Activated naive CD8-positive, alpha-beta T cell (primary cell): Measurements from ENCODE around the gene ZNF630.
"Not testable (repeated sequence)": the region's sequence is repeated elsewhere in the genome, so short reads cannot be mapped to it uniquely, and the experiment has no call there.

Experiments
- H3K27ac Mint-ChIP-seq: one replicate; pipeline ENCODE4 v1.8.0; 2021; ENCODE audit warnings: mixed read lengths
- H3K27me3 Mint-ChIP-seq: one replicate; pipeline ENCODE4 v1.8.0; 2021; ENCODE audit warnings: mixed read lengths
- H3K36me3 Mint-ChIP-seq: one replicate; pipeline ENCODE4 v1.8.0; 2021; ENCODE audit warnings: mixed read lengths
- H3K4me1 Mint-ChIP-seq: one replicate; pipeline ENCODE4 v1.8.0; 2021; ENCODE audit warnings: low read depth, mixed read lengths
- H3K4me3 Mint-ChIP-seq: one replicate; pipeline ENCODE4 v1.8.0; 2021; ENCODE audit warnings: mild to moderate bottlenecking, mixed read lengths
- H3K9me3 Mint-ChIP-seq: one replicate; pipeline ENCODE4 v1.8.0; 2021; ENCODE audit warnings: low read depth, mixed read lengths

ZNF630 gene

DNA sequence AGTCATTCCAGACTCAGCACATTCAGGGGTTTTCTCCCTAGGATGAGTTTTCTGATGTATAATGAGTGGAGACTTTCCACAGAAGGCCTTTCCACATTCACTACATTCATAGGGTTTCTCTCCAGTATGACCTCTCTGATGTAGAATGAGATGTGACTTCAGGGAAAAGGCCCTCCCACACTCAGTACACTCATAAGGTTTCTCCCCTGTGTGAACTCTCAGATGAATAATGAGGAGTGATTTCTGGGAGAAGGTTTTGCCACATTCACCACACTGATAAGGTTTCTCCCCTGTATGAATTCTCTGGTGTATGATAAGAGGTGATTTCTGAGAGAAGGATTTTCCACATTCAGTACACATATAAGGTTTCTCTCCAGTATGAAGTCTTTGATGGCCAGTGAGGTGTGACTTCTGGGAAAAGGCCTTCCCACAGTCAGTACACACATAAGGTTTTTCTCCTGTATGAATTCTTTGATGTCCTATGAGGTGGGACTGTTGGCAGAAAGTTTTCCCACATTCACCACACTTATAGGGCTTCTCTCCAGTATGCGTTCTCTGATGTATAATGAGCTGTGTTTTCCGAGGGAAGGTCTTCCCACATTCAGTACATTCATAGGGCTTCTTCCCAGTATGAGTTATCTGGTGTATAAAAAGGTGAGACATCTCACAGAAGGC is 12.7 kb downstream of the ZNF630 start:
- Mint-ChIP-seq H3K4me1 (no peaks in the 10 kb centered on the region), H3K27ac (no peak overlapping the region), H3K27me3 (no peaks in the 10 kb centered on the region), H3K36me3 (peaks cover 31% of the 10 kb centered on the region), H3K4me3 (no peak overlapping the region), H3K9me3 (no peaks in the 10 kb centered on the region)

GRCh38 chrX:48046846-48047245 is 24.6 kb downstream of the ZNF630 start:
- no peaks in the 10 kb centered on the region for H3K4me1 Mint-ChIP-seq
- H3K9me3 Mint-ChIP-seq, result no peaks in the 10 kb centered on the region
- H3K4me3 Mint-ChIP-seq, result no peak overlapping the region
- H3K36me3 Mint-ChIP-seq, result peaks cover 5% of the 10 kb centered on the region
- H3K27ac Mint-ChIP-seq, result no peak overlapping the region
- H3K27me3 Mint-ChIP-seq, result no peaks in the 10 kb centered on the region

GRCh38 chrX:48045410-48046311 is 25.8 kb downstream of the ZNF630 start:
- Mint-ChIP-seq H3K4me1 (no peaks in the 10 kb centered on the region), H3K27me3 (no peaks in the 10 kb centered on the region), H3K36me3 (peaks cover 5% of the 10 kb centered on the region), H3K4me3 (no peak overlapping the region), H3K27ac (no peak overlapping the region), H3K9me3 (no peaks in the 10 kb centered on the region)

DNA sequence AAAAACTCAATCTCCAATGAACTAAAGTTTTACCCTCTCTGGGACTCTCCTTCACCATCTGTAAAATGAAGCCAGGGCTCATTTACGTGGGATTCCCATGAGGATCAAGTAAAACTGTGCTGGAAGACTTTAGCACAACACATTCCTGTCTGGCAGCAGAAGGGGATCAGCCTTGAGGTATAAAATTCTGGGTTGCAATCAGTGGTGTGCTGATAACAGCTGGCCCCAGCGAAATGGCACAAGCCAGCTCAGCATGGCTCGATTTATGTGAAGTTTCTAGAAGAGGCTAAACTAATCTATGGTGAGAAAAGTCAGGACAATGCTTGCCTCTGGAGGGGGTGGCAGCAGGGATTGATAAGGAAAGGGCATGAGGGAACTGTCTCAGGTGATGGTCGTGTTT is 28.4 kb downstream of the ZNF630 start:
- H3K4me3 Mint-ChIP-seq, result no peak overlapping the region
- no peaks in the 10 kb centered on the region for H3K4me1 Mint-ChIP-seq

DNA sequence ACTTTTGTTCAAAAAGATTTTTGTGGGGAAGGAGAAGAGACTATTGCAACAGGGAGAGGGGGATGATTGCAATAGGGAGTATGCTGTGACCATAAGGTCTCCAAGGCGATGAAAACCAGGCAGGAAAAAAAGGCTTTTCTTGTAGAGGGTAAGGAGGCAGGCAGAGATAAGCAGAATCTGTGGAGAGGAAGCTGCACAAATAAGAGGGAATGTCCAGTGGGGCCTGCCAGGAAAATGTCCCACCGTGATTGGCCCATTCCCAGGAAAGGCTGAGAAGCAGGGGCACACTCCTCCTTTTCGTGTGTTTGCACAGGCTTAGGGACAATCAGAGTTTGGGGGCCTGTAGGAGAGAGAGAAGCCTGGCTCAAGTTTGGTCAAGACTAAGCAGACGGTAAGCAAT is 35.5 kb downstream of the ZNF630 start:
- H3K9me3 Mint-ChIP-seq, result no peaks in the 10 kb centered on the region
- no peaks in the 10 kb centered on the region for H3K27me3 Mint-ChIP-seq
- no peak overlapping the region for H3K27ac Mint-ChIP-seq
- H3K36me3 Mint-ChIP-seq, result peaks cover 3% of the 10 kb centered on the region
- H3K4me3 Mint-ChIP-seq, result no peak overlapping the region
- no peaks in the 10 kb centered on the region for H3K4me1 Mint-ChIP-seq

More for the DNA sequence above, 28.4 kb downstream of the ZNF630 start:
- Mint-ChIP-seq H3K9me3 (no peaks in the 10 kb centered on the region), H3K27me3 (no peaks in the 10 kb centered on the region), H3K27ac (no peak overlapping the region), H3K36me3 (peaks cover 8% of the 10 kb centered on the region)

DNA sequence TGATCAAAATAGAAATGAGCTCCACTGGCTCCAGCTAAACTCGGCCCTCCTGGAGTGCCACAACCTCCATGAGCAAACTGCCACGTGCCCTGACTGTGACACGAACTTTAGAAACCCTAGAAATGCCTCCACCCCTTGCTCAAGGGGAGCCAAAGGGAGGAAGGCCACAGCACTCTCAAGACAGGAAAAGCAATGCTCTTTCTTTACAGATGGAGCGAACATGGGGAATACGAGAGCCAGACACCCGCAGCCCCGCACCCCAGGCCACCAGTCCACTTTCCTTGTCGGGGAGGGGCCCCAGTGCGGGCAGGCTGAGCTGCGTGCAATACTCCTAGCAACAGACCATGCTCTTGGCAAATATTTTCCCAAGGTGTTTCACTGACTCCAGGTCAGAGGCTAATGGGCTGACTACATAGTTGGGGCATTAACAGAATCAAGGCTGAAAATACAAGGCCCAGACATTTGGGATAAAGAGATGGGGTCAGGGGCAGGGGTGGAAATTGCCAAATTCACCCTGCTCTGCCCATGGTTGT is 40.7 kb downstream of the ZNF630 start:
- not testable (repeated sequence) for H3K36me3 Mint-ChIP-seq, H3K4me3 Mint-ChIP-seq, H3K27me3 Mint-ChIP-seq, H3K27ac Mint-ChIP-seq, H3K4me1 Mint-ChIP-seq, H3K9me3 Mint-ChIP-seq

DNA sequence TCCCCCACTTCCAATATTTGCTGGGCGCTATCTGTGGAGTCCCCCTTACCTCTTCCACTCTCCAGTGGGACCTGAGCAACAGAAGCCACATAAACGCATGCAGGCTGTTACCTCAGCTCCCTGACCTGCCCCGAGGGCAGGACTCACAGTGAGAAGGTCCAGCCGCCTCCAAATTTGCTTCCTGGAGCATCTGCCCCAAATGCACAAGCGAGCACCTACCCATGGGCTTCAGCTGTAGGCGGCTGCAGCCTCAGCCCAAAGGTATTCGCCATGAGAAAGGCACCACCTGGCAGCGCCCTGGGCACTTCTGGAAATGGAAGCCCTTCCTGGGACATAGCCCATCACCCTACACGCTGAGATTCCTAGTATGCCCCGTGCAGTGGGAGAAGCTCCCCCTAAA is 41.2 kb downstream of the ZNF630 start:
- H3K4me3 Mint-ChIP-seq, result no peak overlapping the region
- H3K27ac Mint-ChIP-seq, result no peak overlapping the region
- peaks cover 5% of the 10 kb centered on the region for H3K4me1 Mint-ChIP-seq
- no peaks in the 10 kb centered on the region for H3K36me3 Mint-ChIP-seq
- H3K27me3 Mint-ChIP-seq, result no peaks in the 10 kb centered on the region
- H3K9me3 Mint-ChIP-seq, result no peaks in the 10 kb centered on the region

GRCh38 chrX:48028091-48028490 is 43.3 kb downstream of the ZNF630 start:
- no peaks in the 10 kb centered on the region for H3K27me3 Mint-ChIP-seq
- peaks cover 5% of the 10 kb centered on the region for H3K4me1 Mint-ChIP-seq
- H3K27ac Mint-ChIP-seq, result no peak overlapping the region
- H3K4me3 Mint-ChIP-seq, result no peak overlapping the region
- H3K36me3 Mint-ChIP-seq, result no peaks in the 10 kb centered on the region
- H3K9me3 Mint-ChIP-seq, result no peaks in the 10 kb centered on the region

DNA sequence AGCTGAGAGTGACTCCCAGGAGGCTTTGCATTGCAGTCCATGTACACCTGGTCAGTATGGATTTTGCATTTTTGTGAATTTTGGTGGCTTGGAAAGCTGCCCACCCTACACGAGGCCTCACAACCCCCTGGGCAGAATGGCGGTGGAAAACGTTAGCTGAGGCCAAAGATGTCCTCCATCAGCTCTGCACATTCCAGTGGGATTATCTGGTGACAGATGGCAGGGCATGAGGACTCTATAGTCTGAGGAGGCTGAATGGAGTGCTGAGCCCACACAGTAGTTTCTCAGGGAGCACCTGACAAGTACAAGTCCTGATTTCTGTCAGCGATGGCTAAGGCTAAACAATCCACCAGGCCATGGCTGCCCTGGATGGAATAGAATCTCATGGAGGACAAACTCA is 43.9 kb downstream of the ZNF630 start:
- not testable (repeated sequence) for H3K36me3 Mint-ChIP-seq, H3K4me3 Mint-ChIP-seq, H3K27ac Mint-ChIP-seq, H3K9me3 Mint-ChIP-seq, H3K4me1 Mint-ChIP-seq, H3K27me3 Mint-ChIP-seq

GRCh38 chrX:48025561-48025960 is 45.9 kb downstream of the ZNF630 start:
- Mint-ChIP-seq H3K4me1 (peaks cover 8% of the 10 kb centered on the region), H3K36me3 (no peaks in the 10 kb centered on the region), H3K27ac (no peak overlapping the region), H3K4me3 (no peak overlapping the region), H3K27me3 (no peaks in the 10 kb centered on the region), H3K9me3 (no peaks in the 10 kb centered on the region)

DNA sequence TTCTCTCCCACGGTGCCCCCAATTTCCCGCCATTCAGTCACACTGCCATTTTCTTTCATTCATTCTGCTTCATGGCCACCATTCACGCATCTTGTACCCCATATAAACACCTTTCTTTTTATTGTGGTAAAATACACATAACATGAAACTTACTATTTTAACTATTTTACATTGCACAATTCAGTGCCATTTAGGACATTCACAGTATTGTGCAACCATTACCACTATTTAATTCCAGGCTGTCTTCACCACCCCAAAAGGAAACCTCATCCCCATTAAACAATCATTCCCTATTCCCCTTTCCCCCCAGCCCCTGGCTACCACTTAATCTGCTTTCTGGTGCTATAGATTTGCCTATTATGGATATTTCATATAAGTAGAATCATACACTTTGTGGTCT is 48.7 kb downstream of the ZNF630 start:
- H3K36me3 Mint-ChIP-seq, result no peaks in the 10 kb centered on the region
- H3K27ac Mint-ChIP-seq, result peak overlapping the region; percentile 34
- peak overlapping the region; percentile 31 for H3K4me3 Mint-ChIP-seq
- no peaks in the 10 kb centered on the region for H3K27me3 Mint-ChIP-seq
- H3K9me3 Mint-ChIP-seq, result no peaks in the 10 kb centered on the region
- peaks cover 10% of the 10 kb centered on the region for H3K4me1 Mint-ChIP-seq

GRCh38 chrX:48022100-48022499 is 49.3 kb downstream of the ZNF630 start:
- H3K4me3 Mint-ChIP-seq, result peak overlapping the region; percentile 96

DNA sequence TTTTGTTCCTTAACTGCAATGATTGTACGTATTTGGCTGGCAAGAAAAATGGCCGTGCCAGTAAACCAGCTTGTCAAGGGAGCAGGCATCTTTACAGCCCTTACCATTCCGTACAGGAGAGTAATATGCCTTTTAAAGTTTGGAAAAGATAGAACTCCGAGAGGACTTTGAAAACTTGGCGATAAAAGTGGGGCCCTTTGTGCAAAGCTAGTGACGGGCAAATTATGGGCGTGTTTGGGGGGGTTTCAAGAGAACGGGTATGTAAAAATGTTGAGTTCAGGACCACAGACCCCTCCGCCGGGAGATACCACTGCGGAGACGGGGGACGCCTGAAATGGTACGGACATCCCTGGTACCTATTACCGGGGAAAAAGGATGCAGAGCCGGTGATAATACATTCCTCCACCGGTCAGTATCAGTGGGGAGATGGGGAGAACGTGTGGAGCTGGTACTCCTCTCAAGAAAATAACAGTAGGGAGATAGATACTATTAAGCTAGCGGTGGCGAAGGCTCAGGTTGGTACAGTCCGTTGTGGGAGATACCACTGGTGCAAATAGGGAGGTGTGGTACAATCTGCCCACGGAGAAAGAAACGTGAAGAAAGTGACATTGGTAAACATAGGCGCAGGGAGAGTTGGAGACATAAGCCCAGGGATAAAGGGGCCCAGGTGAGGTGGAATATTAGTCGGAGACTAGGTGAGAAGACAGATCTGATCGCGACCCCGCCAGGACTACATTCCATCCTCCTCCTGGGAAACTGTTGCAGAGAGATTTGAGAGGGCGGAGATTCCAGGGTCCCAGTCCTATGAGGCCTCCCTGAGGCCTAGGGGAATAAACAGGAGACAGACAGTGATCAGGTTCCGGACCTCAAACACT is 50.2 kb downstream of the ZNF630 start:
- Mint-ChIP-seq H3K27me3 (no peaks in the 10 kb centered on the region), H3K9me3 (no peaks in the 10 kb centered on the region), H3K36me3 (no peaks in the 10 kb centered on the region), H3K4me1 (peaks cover 10% of the 10 kb centered on the region), H3K27ac (peak overlapping the region; percentile 99), H3K4me3 (peak overlapping the region; percentile 96)

More at GRCh38 chrX:48022100-48022499, 49.3 kb downstream of the ZNF630 start:
- Mint-ChIP-seq H3K9me3 (no peaks in the 10 kb centered on the region), H3K27me3 (no peaks in the 10 kb centered on the region), H3K4me1 (peaks cover 10% of the 10 kb centered on the region), H3K27ac (no peak overlapping the region), H3K36me3 (no peaks in the 10 kb centered on the region)

- Mint-ChIP-seq H3K27ac (peak overlapping the region; percentile 99), H3K4me3 (peak overlapping the region; percentile 96)
- not testable (repeated sequence) for H3K27me3 Mint-ChIP-seq, H3K4me1 Mint-ChIP-seq, H3K36me3 Mint-ChIP-seq, H3K9me3 Mint-ChIP-seq
These were observed 51.0 kb downstream of the ZNF630 start for GRCh38 chrX:48020472-48020871.

DNA sequence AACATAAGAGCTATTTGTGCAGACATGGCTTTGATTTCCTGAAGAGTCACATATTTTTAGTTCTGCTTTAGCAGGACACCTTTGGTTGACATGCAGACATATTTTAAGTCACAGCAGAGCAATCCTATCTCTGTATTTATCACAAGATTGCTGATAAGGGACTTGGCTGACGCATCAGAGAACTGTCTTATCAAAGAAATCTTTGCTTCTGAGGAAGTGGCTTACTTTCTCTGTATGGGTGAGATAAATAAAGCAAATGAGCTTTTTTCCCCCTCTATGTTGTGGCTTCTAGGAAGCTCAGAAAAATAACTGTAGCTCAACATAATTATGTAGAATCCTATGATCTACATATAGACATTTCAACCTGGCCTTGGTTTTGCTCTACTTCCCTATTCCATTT is 51.5 kb downstream of the ZNF630 start:
- not testable (repeated sequence) for H3K27me3 Mint-ChIP-seq

More for the DNA sequence above, 51.5 kb downstream of the ZNF630 start:
- not testable (repeated sequence) for H3K9me3 Mint-ChIP-seq, H3K4me3 Mint-ChIP-seq, H3K27ac Mint-ChIP-seq, H3K4me1 Mint-ChIP-seq, H3K36me3 Mint-ChIP-seq
